Endodermal cell (in vitro differentiated cells): ENCODE data around the gene MICAL3. TPM values are rescaled to one million over a fixed set of nuclear protein-coding genes. Genes with fewer than 3 reads are reported as not detected.

Source experiments
- DNase-seq: peaks from one replicate; pipeline ENCODE4 v3.0.0-alpha.2; 2017
- H3K27ac ChIP-seq: 2 replicates; pipeline ENCODE4 v1.5.1; 2013; ENCODE audit warnings: mild to moderate bottlenecking, low read depth, low read length, moderate library complexity
- H3K27me3 ChIP-seq: 2 replicates; pipeline ENCODE4 v1.6.1; 2013; ENCODE audit warnings: mild to moderate bottlenecking, low read length, moderate library complexity; ENCODE audit not compliant: insufficient read depth, control insufficient read depth, poor library complexity, severe bottlenecking
- H3K36me3 ChIP-seq: 2 replicates; pipeline ENCODE4 v1.7.0; 2013; ENCODE audit warnings: mild to moderate bottlenecking, low read length, moderate library complexity; ENCODE audit not compliant: control insufficient read depth, insufficient read depth
- H3K4me1 ChIP-seq: one replicate; pipeline ENCODE4 v1.7.0; 2013; ENCODE audit warnings: low read length; ENCODE audit not compliant: control insufficient read depth, insufficient read depth
- H3K4me3 ChIP-seq: 2 replicates; pipeline ENCODE4 v1.5.1; 2013; ENCODE audit warnings: mild to moderate bottlenecking, low read length, moderate library complexity
- H3K9ac ChIP-seq: 2 replicates; pipeline ENCODE4 v1.6.1; 2013; ENCODE audit warnings: mild to moderate bottlenecking, low read length, moderate library complexity; ENCODE audit not compliant: poor library complexity, severe bottlenecking; ENCODE audit errors: extremely low read depth
- H3K9me3 ChIP-seq: 2 replicates; pipeline ENCODE4 v1.6.1; 2013; ENCODE audit warnings: mild to moderate bottlenecking, low read length, moderate library complexity; ENCODE audit not compliant: control insufficient read depth
- H3K27ac Mint-ChIP-seq: 2 replicates; pipeline ENCODE4 v1.8.0; 2020; ENCODE audit warnings: mixed read lengths
- H3K27me3 Mint-ChIP-seq: 2 replicates; pipeline ENCODE4 v1.8.0; 2021; ENCODE audit warnings: mild to moderate bottlenecking, mixed read lengths; ENCODE audit not compliant: insufficient read depth
- H3K36me3 Mint-ChIP-seq: 2 replicates; pipeline ENCODE4 v1.8.0; 2020; ENCODE audit warnings: low read depth, mixed read lengths
- H3K4me1 Mint-ChIP-seq: 2 replicates; pipeline ENCODE4 v1.8.0; 2020; ENCODE audit warnings: mixed read lengths
- H3K4me3 Mint-ChIP-seq: 2 replicates; pipeline ENCODE4 v1.8.0; 2020; ENCODE audit warnings: mild to moderate bottlenecking, moderate library complexity, mixed read lengths
- H3K9me3 Mint-ChIP-seq: 2 replicates; pipeline ENCODE4 v1.8.0; 2020; ENCODE audit warnings: mild to moderate bottlenecking, mixed read lengths
- CTCF ChIP-seq: fragments of 200-600 bp; sonication (generic); conservative IDR thresholded peaks from 2 replicates; pipeline ENCODE4 v1.5.0; 2021; ENCODE audit warnings: antibody characterized with exemption, mild to moderate bottlenecking
- WGBS, 2 experiments: methylation state at CpG; one replicate each; pipeline versions ENCODE4 v1.1.5 to v1.1.7; 2013; ENCODE audit warnings: missing lambda C conversion rate in 2 of 2, mixed read lengths in 1 of 2; ENCODE audit not compliant: insufficient coverage in 1 of 2, insufficient read length in 1 of 2; 5-methylcytosine and 5-hydroxymethylcytosine counted together
- total RNA-seq, 2 donors: library from RNA; stranded (reverse); fragmentation: NEBNext Ultra II Directional in 1 of 2; extraction: Animal tissue kit (Norgen Biotek cat#: 25700) in 1 of 2; gene quantifications; 2 replicates in 1 of 2; 3 replicates in 1 of 2; pipeline ENCODE4 v1.2.1, GENCODE V29; 2021

MICAL3 gene
- total RNA-seq, 2 donors from 2014 or later = 42.8 to 48.1 TPM

GRCh38 chr22:17942721-17943120 lies 81.6 kb downstream of the MICAL3 start:
- H3K36me3 ChIP-seq = no peaks in the 10 kb centered on the region
- 89 to 93% methylated on average over 4 to 8 of the region's 8 CpGs for WGBS, 2 experiments
- Mint-ChIP-seq H3K4me1 (peaks cover 39% of the 10 kb centered on the region), H3K27ac (peak overlapping the region; percentile 49), H3K27me3 (no peaks in the 10 kb centered on the region), H3K4me3 (no peak overlapping the region), H3K9me3 (no peaks in the 10 kb centered on the region), H3K36me3 (no peaks in the 10 kb centered on the region)
- no peaks in the 10 kb centered on the region for H3K9me3 ChIP-seq
- no peaks in the 10 kb centered on the region for H3K27me3 ChIP-seq
- peaks cover 6% of the 10 kb centered on the region for H3K4me1 ChIP-seq
- no peak overlapping the region for H3K9ac ChIP-seq
- no peak overlapping the region for H3K4me3 ChIP-seq
- TF ChIP-seq CTCF = no peak
- DNase-seq = no peak
- no peak overlapping the region for H3K27ac ChIP-seq

GRCh38 chr22:17941471-17942406 lies 82.6 kb downstream of the MICAL3 start:
- no peaks in the 10 kb centered on the region for H3K36me3 ChIP-seq
- no peak overlapping the region for H3K27ac ChIP-seq
- no peak for TF ChIP-seq CTCF
- DNase-seq = no peak
- 94% methylated on average over 10 to 18 of the region's 18 CpGs for WGBS, 2 experiments
- Mint-ChIP-seq H3K4me3 (no peak overlapping the region), H3K27ac (no peak overlapping the region), H3K36me3 (peaks cover 2% of the 10 kb centered on the region), H3K4me1 (peaks cover 39% of the 10 kb centered on the region), H3K27me3 (no peaks in the 10 kb centered on the region), H3K9me3 (no peaks in the 10 kb centered on the region)
- no peaks in the 10 kb centered on the region for H3K27me3 ChIP-seq
- H3K9me3 ChIP-seq = no peaks in the 10 kb centered on the region
- no peak overlapping the region for H3K4me3 ChIP-seq
- H3K9ac ChIP-seq = no peak overlapping the region
- H3K4me1 ChIP-seq = peaks cover 6% of the 10 kb centered on the region

- no peaks in the 10 kb centered on the region for H3K27me3 ChIP-seq
- Mint-ChIP-seq H3K9me3 (no peaks in the 10 kb centered on the region), H3K4me1 (peaks cover 30% of the 10 kb centered on the region), H3K27me3 (no peaks in the 10 kb centered on the region), H3K36me3 (peaks cover 3% of the 10 kb centered on the region), H3K27ac (no peak overlapping the region), H3K4me3 (no peak overlapping the region)
- 82 to 95% methylated on average over 2 to 4 of the region's 4 CpGs for WGBS, 2 experiments
- no peak for DNase-seq
- no peaks in the 10 kb centered on the region for H3K36me3 ChIP-seq
- H3K9ac ChIP-seq = no peak overlapping the region
- H3K4me3 ChIP-seq = no peak overlapping the region
- H3K9me3 ChIP-seq = no peaks in the 10 kb centered on the region
- no peak overlapping the region for H3K27ac ChIP-seq
- no peak for TF ChIP-seq CTCF
- H3K4me1 ChIP-seq = no peaks in the 10 kb centered on the region
These were observed 84.8 kb downstream of the MICAL3 start for GRCh38 chr22:17939579-17939978.
